CD4-positive, alpha-beta memory T cell (primary cell): ENCODE measurements around the gene UBE2B. TPM values are rescaled to one million over a fixed set of nuclear protein-coding genes. Genes with fewer than 3 reads are reported as not detected.
A peak's percentile ranks its signal among the peaks of the same experiment; 100 is the strongest.

Experiments used
- CTCF ChIA-PET: fragments of 350-600 bp; sonication (Branson Sonifier 250); formaldehyde crosslinking; loops from one replicate; lab custom pipeline; 2021; ENCODE audit warnings: inconsistent platforms; ENCODE audit not compliant: partially characterized antibody; lab: Charles Lee
- POLR2A ChIA-PET: fragments of 350-600 bp; sonication (Branson Sonifier 250); formaldehyde crosslinking; loops from one replicate; lab custom pipeline; 2021; ENCODE audit not compliant: partially characterized antibody; lab: Charles Lee
- DNase-seq, 5 donors: peaks; one replicate each; pipeline versions ENCODE4 v3.0.0 to v3.0.0-alpha.2; 2020 to 2022; ENCODE audit warnings: mixed read lengths in 1 of 5
- H3K27ac ChIP-seq: one replicate; pipeline ENCODE4 v1.7.0; 2013; ENCODE audit warnings: low read depth, low read length
- H3K27me3 ChIP-seq: 2 replicates; pipeline ENCODE4 v1.7.0; 2013; ENCODE audit warnings: mild to moderate bottlenecking, low read length, moderate library complexity; ENCODE audit not compliant: insufficient read depth
- H3K36me3 ChIP-seq: 2 replicates; pipeline ENCODE4 v1.7.0; 2013; ENCODE audit warnings: mild to moderate bottlenecking, low read length, moderate library complexity; ENCODE audit not compliant: insufficient read depth
- H3K4me1 ChIP-seq: 2 replicates; pipeline ENCODE4 v1.7.0; 2013; ENCODE audit warnings: mild to moderate bottlenecking, low read length, moderate library complexity; ENCODE audit not compliant: insufficient read depth
- H3K4me3 ChIP-seq, 2 donors: one replicate each; pipeline ENCODE4 v1.7.0; 2013; ENCODE audit warnings: low read length in 2 of 2, mild to moderate bottlenecking in 1 of 2
- H3K9me3 ChIP-seq, 2 donors: one replicate each; pipeline ENCODE4 v1.7.0; 2013; ENCODE audit warnings: low read length in 2 of 2, control low read depth in 1 of 2; ENCODE audit not compliant: control insufficient read depth in 1 of 2
- H3K27ac Mint-ChIP-seq, 7 donors: one replicate each; pipeline ENCODE4 v1.8.0; 2020 to 2021; ENCODE audit warnings: mixed read lengths in 7 of 7, mild to moderate bottlenecking in 6 of 7, inconsistent platforms in 3 of 7, moderate library complexity in 3 of 7
- H3K27me3 Mint-ChIP-seq, 2 donors: one replicate each; pipeline ENCODE4 v1.8.0; 2020 to 2021; ENCODE audit warnings: mixed read lengths in 2 of 2
- H3K36me3 Mint-ChIP-seq, 2 donors: one replicate each; pipeline ENCODE4 v1.8.0; 2020 to 2021; ENCODE audit warnings: mixed read lengths in 2 of 2, inconsistent platforms in 1 of 2, mild to moderate bottlenecking in 1 of 2
- H3K4me1 Mint-ChIP-seq, 4 donors: one replicate each; pipeline ENCODE4 v1.8.0; 2020 to 2021; ENCODE audit warnings: mixed read lengths in 4 of 4, mild to moderate bottlenecking in 1 of 4
- H3K4me3 Mint-ChIP-seq, 8 donors: one replicate each; pipeline ENCODE4 v1.8.0; 2020 to 2021; ENCODE audit warnings: mixed read lengths in 8 of 8, mild to moderate bottlenecking in 7 of 8, moderate library complexity in 6 of 8, inconsistent platforms in 3 of 8
- H3K9me3 Mint-ChIP-seq, 8 donors: one replicate each; pipeline ENCODE4 v1.8.0; 2020 to 2021; ENCODE audit warnings: mixed read lengths in 8 of 8, mild to moderate bottlenecking in 5 of 8, inconsistent platforms in 3 of 8, moderate library complexity in 1 of 8
- intact Hi-C: fragments of 100-400 bp; cut with micrococcal nuclease; formaldehyde crosslinking; loops from one replicate; pipeline ENCODE4 v1.15.1; 2023
- polyA plus RNA-seq, 2 donors: library from polyadenylated mRNA; unstranded; fragments of 300-500 nt; fragmentation: Illumina TruSeq; gene quantifications; one replicate each; pipeline ENCODE4 v1.2.3, GENCODE V29; 2021
- total RNA-seq, 2 experiments: library from RNA; stranded (reverse); gene quantifications; one replicate each; pipeline ENCODE4 v1.2.3, GENCODE V29; 2021

UBE2B gene
- total and polyA plus RNA-seq, 4 experiments from 2014 or later: 86.9 to 124 (median 120) TPM

DNA sequence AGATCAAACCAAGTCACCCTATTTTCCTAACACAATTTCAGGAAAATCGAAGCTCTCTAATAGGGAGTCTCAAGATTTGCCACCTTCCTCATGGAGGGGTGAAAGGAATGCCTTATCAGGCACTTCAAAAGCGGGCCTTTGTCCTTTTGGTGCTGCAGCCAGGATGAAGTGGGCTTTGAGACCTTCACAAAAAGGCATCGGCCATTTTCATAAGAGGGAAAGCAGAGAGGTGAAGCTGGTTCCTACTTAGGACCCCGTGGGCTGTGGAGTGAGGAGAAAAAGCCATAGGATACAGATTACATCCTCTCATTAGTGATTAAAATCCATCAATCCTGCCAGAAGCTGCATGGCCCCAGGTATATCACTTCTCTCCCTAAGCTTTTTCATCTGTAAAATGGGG, 39.5 kb downstream of the UBE2B start:
- CTCF ChIA-PET: interaction anchor here (0.8 to 9.1 kb wide), 22 partner anchors 10 to 371 kb away, joined by 3 to 82 read pairs (median 6); partner anchors contain the start of genes JADE2 and UBE2B
- peak overlapping the region; percentile 60 to 94 (median 88) for H3K27ac Mint-ChIP-seq
- no peak overlapping the region for H3K27ac ChIP-seq
- no peaks in the 10 kb centered on the region for H3K9me3 ChIP-seq
- peak overlapping the region; percentile 79 to 93 for H3K4me3 ChIP-seq
- intact Hi-C loops: loop anchor here (1.0 to 5.0 kb wide), 6 partner anchors 40 to 175 kb away; partner anchors contain the start of gene UBE2B
- H3K4me1 Mint-ChIP-seq: peaks cover 18 to 47% (median 33%) of the 10 kb centered on the region in 4 donors
- H3K27me3 ChIP-seq: no peaks in the 10 kb centered on the region
- H3K36me3 ChIP-seq: no peaks in the 10 kb centered on the region
- H3K36me3 Mint-ChIP-seq: peaks cover 6 to 20% of the 10 kb centered on the region in 2 donors
- no peaks in the 10 kb centered on the region for H3K27me3 Mint-ChIP-seq
- peak overlapping the region; percentile 89 to 94 (median 91) for H3K4me3 Mint-ChIP-seq
- POLR2A ChIA-PET: interaction anchor here (0.6 to 5.9 kb wide), 31 partner anchors 8 to 1545 kb away, joined by 3 to 152 read pairs (median 5); partner anchors contain the start of genes CAMLG, CDKL3, GDF9 and JADE2
- H3K9me3 Mint-ChIP-seq: no peaks in the 10 kb centered on the region
- peaks cover 30% of the 10 kb centered on the region for H3K4me1 ChIP-seq
- no peak for DNase-seq

DNA sequence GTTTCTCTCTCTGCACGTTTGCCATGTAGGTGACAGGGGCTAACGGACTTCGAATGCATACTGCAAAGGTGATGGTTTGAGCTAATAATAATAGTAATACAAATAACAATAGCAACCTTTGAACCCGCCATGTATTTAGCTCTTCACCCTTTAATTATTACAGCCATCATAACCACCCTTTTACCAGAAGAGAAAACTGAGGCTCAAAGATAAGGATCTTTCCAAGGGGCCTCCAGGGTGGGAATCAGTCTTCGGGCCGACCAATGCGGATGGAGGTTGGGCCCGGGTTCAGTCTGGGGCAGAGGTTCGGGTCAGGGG, 39.8 kb downstream of the UBE2B start:
- Histone ChIP-seq H3K27me3 (no peaks in the 10 kb centered on the region), H3K36me3 (no peaks in the 10 kb centered on the region), H3K4me3 (peak overlapping the region; percentile 79 to 93), H3K27ac (peak overlapping the region; percentile 70), H3K4me1 (peaks cover 30% of the 10 kb centered on the region), H3K9me3 (no peaks in the 10 kb centered on the region)
- Mint-ChIP-seq H3K27ac (peak overlapping the region; percentile 84 to 94 (median 91)), H3K36me3 (peaks cover 6 to 17% of the 10 kb centered on the region in 2 donors), H3K4me3 (peak overlapping the region; percentile 89 to 94 (median 91)), H3K9me3 (no peaks in the 10 kb centered on the region), H3K4me1 (peaks cover 18 to 47% (median 33%) of the 10 kb centered on the region in 4 donors), H3K27me3 (no peaks in the 10 kb centered on the region)
- intact Hi-C loops: loop anchor here (1.0 to 5.0 kb wide), 6 partner anchors 40 to 175 kb away; partner anchors contain the start of gene UBE2B
- no peak for DNase-seq
- ChIA-PET POLR2A (interaction anchor here (0.6 to 5.9 kb wide), 38 partner anchors 8 to 1545 kb away, joined by 3 to 152 read pairs (median 5); partner anchors contain the start of genes CAMLG, CDKL3, GDF9 and JADE2), CTCF (interaction anchor here (0.7 to 9.1 kb wide), 28 partner anchors 9 to 371 kb away, joined by 3 to 82 read pairs (median 5); partner anchors contain the start of genes JADE2 and UBE2B)

DNA sequence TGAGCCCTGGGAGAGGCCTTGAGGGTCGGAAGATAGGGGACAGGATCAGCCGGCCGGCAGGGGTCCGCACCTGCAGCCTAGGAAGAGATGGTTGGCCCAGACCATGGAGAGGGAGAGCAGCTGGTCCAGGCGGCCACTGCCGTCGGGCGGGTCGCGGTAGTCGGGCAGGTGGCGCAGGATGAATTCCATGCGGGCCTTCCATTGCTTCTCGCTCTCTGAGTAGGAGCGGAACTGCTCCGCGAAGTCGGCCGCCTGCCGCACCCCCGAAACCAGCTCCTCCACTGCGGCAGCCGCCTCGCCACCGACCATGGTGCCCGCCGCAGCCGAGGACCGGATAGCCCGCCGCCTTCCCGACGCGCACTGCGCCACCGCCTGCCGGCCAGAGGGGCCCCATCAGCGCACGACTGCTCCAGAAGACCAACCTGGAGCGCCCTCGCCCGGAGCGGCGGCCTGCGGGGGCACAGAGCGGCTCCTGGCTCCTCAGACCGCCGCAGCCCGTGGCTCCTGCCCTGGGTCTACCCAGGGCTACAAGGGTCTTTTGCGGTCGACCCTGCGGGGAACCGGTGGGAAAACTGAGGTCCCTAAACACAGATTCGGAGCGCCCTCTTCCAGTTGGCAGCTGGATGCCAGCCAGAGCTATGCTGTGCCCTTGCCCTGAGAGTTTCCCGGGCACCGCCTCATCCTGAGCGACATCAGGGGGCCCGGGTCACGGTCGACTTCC, 40.3 kb downstream of the UBE2B start, which contains the start of gene CDKN2AIPNL:
CDKN2AIPNL (minus strand) TSS at position 336 of the 721 bp plus-strand sequence; CDS start at position 309, 27 bp downstream.
- DNase-seq: peak; percentile 87 to 91 (median 88)
- Mint-ChIP-seq H3K27ac (peak within 1 kb of the TSS; percentile 84 to 95 (median 91)), H3K4me1 (peaks cover 18 to 47% (median 33%) of the 10 kb centered on the region in 4 donors), H3K36me3 (peaks cover 6 to 11% of the 10 kb centered on the region in 2 donors), H3K4me3 (peak within 1 kb of the TSS; percentile 89 to 94 (median 91)), H3K9me3 (no peaks in the 10 kb centered on the region), H3K27me3 (no peaks in the 10 kb centered on the region)
- intact Hi-C loops: loop anchor here (1.0 to 5.0 kb wide), 6 partner anchors 40 to 175 kb away; partner anchors contain the start of gene UBE2B
- H3K27ac ChIP-seq: peak within 1 kb of the TSS; percentile 70
- no peaks in the 10 kb centered on the region for H3K27me3 ChIP-seq
- H3K4me3 ChIP-seq: peak within 1 kb of the TSS; percentile 79 to 93
- peaks cover 30% of the 10 kb centered on the region for H3K4me1 ChIP-seq
- POLR2A ChIA-PET: interaction anchor here (0.6 to 5.9 kb wide), 42 partner anchors 9 to 1546 kb away, joined by 3 to 152 read pairs (median 4); partner anchors contain the start of genes CAMLG, CDKL3, GDF9 and JADE2
- no peaks in the 10 kb centered on the region for H3K36me3 ChIP-seq
- CTCF ChIA-PET: interaction anchor here (0.7 to 9.1 kb wide), 30 partner anchors 9 to 372 kb away, joined by 3 to 82 read pairs (median 4); partner anchors contain the start of genes JADE2 and UBE2B
- no peaks in the 10 kb centered on the region for H3K9me3 ChIP-seq

DNA sequence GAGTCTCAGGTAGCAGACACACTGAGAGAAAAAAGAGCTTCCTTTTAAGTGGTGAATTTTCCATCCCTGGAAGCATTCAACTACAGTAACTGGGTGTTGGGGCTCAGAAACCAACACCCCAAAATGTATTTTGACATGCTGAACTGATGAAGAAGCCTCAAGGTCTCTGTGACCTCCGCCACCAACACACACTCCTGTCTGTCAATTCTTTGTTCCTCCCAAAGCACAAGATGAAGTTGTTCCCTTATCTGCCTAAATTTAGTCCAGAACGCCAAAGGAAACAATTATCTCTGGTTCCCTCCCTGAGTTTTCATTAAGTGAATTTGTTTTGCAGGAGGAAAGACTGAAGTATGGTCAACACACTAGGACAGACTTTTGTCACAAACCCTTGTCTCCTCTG, 41.7 kb downstream of the UBE2B start:
- Mint-ChIP-seq H3K27ac (peak overlapping the region in 3 of 7 donors; percentile 36 to 51 (median 44)), H3K27me3 (no peaks in the 10 kb centered on the region), H3K4me1 (peaks cover 18 to 44% (median 31%) of the 10 kb centered on the region in 4 donors), H3K36me3 (peaks cover 0 to 9% of the 10 kb centered on the region in 2 donors), H3K9me3 (no peaks in the 10 kb centered on the region), H3K4me3 (peak overlapping the region in 5 of 8 donors; percentile 14 to 89 (median 51))
- Histone ChIP-seq H3K27ac (no peak overlapping the region), H3K9me3 (no peaks in the 10 kb centered on the region), H3K4me1 (peaks cover 30% of the 10 kb centered on the region), H3K36me3 (no peaks in the 10 kb centered on the region), H3K27me3 (no peaks in the 10 kb centered on the region), H3K4me3 (no peak overlapping the region)
- ChIA-PET CTCF (interaction anchor here (0.9 to 9.1 kb wide), 5 partner anchors 38 to 174 kb away, joined by 4 to 82 read pairs (median 9); partner anchors contain the start of gene JADE2), POLR2A (interaction anchor here (1.1 to 5.9 kb wide), 4 partner anchors 23 to 171 kb away, joined by 3 to 152 read pairs (median 6); partner anchors contain the start of gene JADE2)
- intact Hi-C loops: loop anchor here (5.0 kb wide), 1 partner anchor 111 kb away; no protein-coding TSS in a partner anchor
- no peak for DNase-seq

DNA sequence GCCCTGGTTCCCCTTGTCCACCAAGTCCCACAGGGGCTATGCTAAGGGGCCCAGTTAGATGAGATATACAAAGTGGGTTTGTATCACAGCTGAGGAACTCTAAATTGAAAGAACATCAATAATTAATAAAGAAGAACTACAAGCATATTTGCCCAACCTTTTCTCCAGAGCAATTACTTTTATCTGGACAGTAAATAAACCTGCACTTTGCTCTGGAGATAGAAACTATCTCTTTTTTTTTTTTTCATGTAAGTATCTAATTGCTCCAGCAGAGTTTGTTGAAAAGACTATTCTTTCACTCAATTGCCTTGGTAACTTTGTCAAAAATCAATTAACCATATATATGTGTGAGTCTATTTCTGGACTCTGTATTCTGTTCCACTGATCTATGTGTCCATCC, 46.3 kb downstream of the UBE2B start:
- intact Hi-C loops: no loop called here
- Mint-ChIP-seq H3K9me3 (no peaks in the 10 kb centered on the region), H3K36me3 (no peaks in the 10 kb centered on the region), H3K4me1 (peaks cover 0 to 6% (median 3%) of the 10 kb centered on the region in 4 donors), H3K27ac (no peak overlapping the region), H3K27me3 (no peaks in the 10 kb centered on the region), H3K4me3 (no peak overlapping the region)
- ChIA-PET POLR2A (interaction anchor here (1.0 kb wide), 1 partner anchor 107 kb away, joined by 6 read pairs; no protein-coding TSS in a partner anchor), CTCF (interaction anchor here (1.1 to 1.4 kb wide), 2 partner anchors 160 to 170 kb away, joined by 3 read pairs; no protein-coding TSS in a partner anchor)
- H3K9me3 ChIP-seq: no peaks in the 10 kb centered on the region
- H3K4me3 ChIP-seq: no peak overlapping the region
- no peak for DNase-seq
- H3K27me3 ChIP-seq: no peaks in the 10 kb centered on the region
- no peak overlapping the region for H3K27ac ChIP-seq
- no peaks in the 10 kb centered on the region for H3K36me3 ChIP-seq
- H3K4me1 ChIP-seq: peaks cover 2% of the 10 kb centered on the region

DNA sequence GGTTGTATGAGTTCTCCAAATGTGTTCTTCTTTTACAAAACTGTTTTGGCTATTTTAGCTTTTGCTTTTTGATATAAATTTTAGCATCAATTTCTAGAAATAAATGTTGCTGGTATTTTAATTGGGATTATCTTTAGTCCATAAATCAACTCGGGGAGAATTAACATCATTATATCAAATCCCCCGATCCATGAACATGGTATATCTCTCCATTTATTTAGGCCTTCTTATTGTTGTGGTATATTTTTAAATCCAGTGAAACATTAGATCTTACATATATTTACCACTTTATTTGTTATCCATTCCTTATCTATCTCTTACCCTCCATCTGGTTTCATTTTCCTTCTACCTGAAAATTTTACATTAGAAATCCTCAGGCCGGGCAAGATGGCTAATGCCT, 47.6 kb downstream of the UBE2B start:
- no peaks in the 10 kb centered on the region for H3K4me1 ChIP-seq
- DNase-seq: no peak
- no peak overlapping the region for H3K4me3 ChIP-seq
- ChIA-PET POLR2A (no interaction called here), CTCF (interaction anchor here (1.4 kb wide), 1 partner anchor 159 kb away, joined by 3 read pairs; no protein-coding TSS in a partner anchor)
- intact Hi-C loops: no loop called here
- H3K27me3 ChIP-seq: no peaks in the 10 kb centered on the region
- no peaks in the 10 kb centered on the region for H3K9me3 ChIP-seq
- Mint-ChIP-seq H3K27me3 (no peaks in the 10 kb centered on the region), H3K9me3 (no peaks in the 10 kb centered on the region), H3K27ac (no peak overlapping the region), H3K36me3 (no peaks in the 10 kb centered on the region), H3K4me1 (no peaks in the 10 kb centered on the region), H3K4me3 (no peak overlapping the region)
- H3K36me3 ChIP-seq: no peaks in the 10 kb centered on the region
- no peak overlapping the region for H3K27ac ChIP-seq
